Activated CD8-positive, alpha-beta memory T cell treated with anti-CD3 and anti-CD28 coated beads for 24 hours (primary cell): ENCODE data around the gene SLC52A1.
"Not testable (repeated sequence)": the region's sequence is repeated elsewhere in the genome, so short reads cannot be mapped to it uniquely, and the experiment has no call there.

Source experiments
- DNase-seq: peaks from one replicate; pipeline ENCODE4 v3.0.0-alpha.2; 2020

SLC52A1 gene

GRCh38 chr17:5030168-5030567 lies 5.1 kb downstream of the SLC52A1 start:
- DNase-seq, result not testable (repeated sequence)

- no peak for DNase-seq
Measured at GRCh38 chr17:5027916-5028315, 7.3 kb downstream of the SLC52A1 start.

- no peak for DNase-seq
Measured at GRCh38 chr17:5027299-5027698, 7.9 kb downstream of the SLC52A1 start.

GRCh38 chr17:5024604-5025003 lies 10.6 kb downstream of the SLC52A1 start:
- DNase-seq, result no peak

GRCh38 chr17:5023588-5024147 lies 11.6 kb downstream of the SLC52A1 start:
- DNase-seq, result no peak

GRCh38 chr17:5022171-5022711 lies 13.0 kb downstream of the SLC52A1 start:
- DNase-seq, result no peak

- no peak for DNase-seq
Measured at GRCh38 chr17:5020502-5021023, 14.7 kb downstream of the SLC52A1 start.

- DNase-seq, result peak; percentile 70
Measured at GRCh38 chr17:5019475-5019956, 15.7 kb downstream of the SLC52A1 start.

GRCh38 chr17:5014357-5014756 lies 20.9 kb downstream of the SLC52A1 start:
- DNase-seq, result no peak

- DNase-seq, result no peak
Measured at GRCh38 chr17:5011928-5012327, 23.3 kb downstream of the SLC52A1 start.

- no peak for DNase-seq
Measured at GRCh38 chr17:5003214-5003867, 31.9 kb downstream of the SLC52A1 start.

GRCh38 chr17:5002121-5002788 lies 33.0 kb downstream of the SLC52A1 start:
- DNase-seq, result no peak

GRCh38 chr17:5000237-5000639 lies 35.0 kb downstream of the SLC52A1 start:
- DNase-seq, result no peak

- no peak for DNase-seq
Measured at GRCh38 chr17:4999430-5000093, 35.7 kb downstream of the SLC52A1 start.

GRCh38 chr17:4998732-4999429 lies 36.3 kb downstream of the SLC52A1 start:
- DNase-seq, result no peak

GRCh38 chr17:4998027-4998731 lies 37.0 kb downstream of the SLC52A1 start:
- DNase-seq, result no peak

GRCh38 chr17:4997302-4998026 lies 37.8 kb downstream of the SLC52A1 start, which contains the start of the genes INCA1 and KIF1C:
Gene INCA1, minus strand, starts transcription at chr17:4997522. Its CDS starts 3,085 bp downstream, at chr17:4994437.
Gene KIF1C, plus strand, starts transcription at chr17:4997950. Its CDS starts 2,297 bp downstream, at chr17:5000247.
- peak; percentile 96 for DNase-seq

GRCh38 chr17:4994081-4994595 lies 41.1 kb downstream of the SLC52A1 start:
- DNase-seq, result no peak

GRCh38 chr17:4987767-4988567 lies 47.3 kb downstream of the SLC52A1 start:
- DNase-seq, result no peak
